Measurements from ENCODE around the gene TRIM14. TPM values are rescaled to one million over a fixed set of nuclear protein-coding genes. Genes with fewer than 3 reads are reported as not detected.
"Not testable (repeated sequence)": the region's sequence is repeated elsewhere in the genome, so short reads cannot be mapped to it uniquely, and the experiment has no call there.

The TRIM14 gene
- total and polyA plus RNA-seq, 10 of the 15 experiments (the other 5 are each of a cell fraction or from before 2014, with no cell fraction given) = 8.6 to 53.3 (median 35.7) TPM

GRCh38 chr9:98078895-98079294 lies 40.1 kb downstream of the TRIM14 start:
- ChIA-PET SMC1A (ENCODE audit: uncharacterized antibody, unreplicated experiment) (interaction anchor here (0.6 to 1.8 kb wide), 6 partner anchors 11 to 185 kb away, joined by 3 to 6 read pairs (median 3); no protein-coding TSS in a partner anchor), RAD21 (ENCODE audit: unreplicated experiment) (no interaction called here), CTCF (interaction anchor here (0.9 to 1.6 kb wide), 4 partner anchors 11 to 162 kb away, joined by 3 to 4 read pairs (median 4); no protein-coding TSS in a partner anchor), POLR2A (interaction anchor here (0.6 kb wide), 1 partner anchor 30 kb away, joined by 4 read pairs; no protein-coding TSS in a partner anchor)
- Histone ChIP-seq H3K36me3 (ENCODE audit: control insufficient read depth in 2 of 2, insufficient read depth in 2 of 2, low read length in 1 of 2) (peaks cover 21 to 36% of the 10 kb centered on the region in 2 experiments), H3K79me2 (ENCODE audit: control insufficient read depth, insufficient read depth, low read length) (peaks cover 5% of the 10 kb centered on the region), H3K4me2 (ENCODE audit: control insufficient read depth, insufficient read depth) (no peak overlapping the region), H3K9ac (ENCODE audit: control insufficient read depth, insufficient read depth, low read length) (no peak overlapping the region), H2AFZ (ENCODE audit: control insufficient read depth, low read depth, low read length) (no peak overlapping the region), H4K20me1 (ENCODE audit: control insufficient read depth, insufficient read depth) (no peaks in the 10 kb centered on the region), H3K27ac (ENCODE audit: control insufficient read depth, insufficient read depth) (no peak overlapping the region), H3K4me1 (ENCODE audit: control insufficient read depth, insufficient read depth, low read length) (no peaks in the 10 kb centered on the region), H3K27me3 (replicated peaks in 1 of 2; ENCODE audit: control insufficient read depth in 2 of 2, insufficient read depth in 2 of 2, low read length in 1 of 2) (no peaks in the 10 kb centered on the region), H3K4me3 (no peak overlapping the region), H3K9me3 (replicated peaks; ENCODE audit: control insufficient read depth, insufficient read depth, low read length) (no peaks in the 10 kb centered on the region)
- TF ChIP-seq ZNF207 (IDR thresholded peaks at IDR 0.05; ENCODE audit: borderline replicate concordance) (no peak), NFXL1 (IDR thresholded peaks at IDR 0.05; ENCODE audit: borderline replicate concordance) (no peak)
- ATAC-seq (no peak), FAIRE-seq (no peak), DNase-seq (ENCODE audit: low read depth, low spot score) (no peak)
- intact Hi-C loops (cut with micrococcal nuclease; ENCODE audit: unreplicated experiment) = no loop called here
- no TSS peak for BruUV-seq (replicated peaks)
- WGBS (ENCODE audit: insufficient coverage, insufficient replicate concordance, low lambda C conversion rate, missing lambda C conversion rate) = 80% methylated on average over 5 of the region's 5 CpGs
- in situ Hi-C loops (cut with MboI) = no loop called here

DNA sequence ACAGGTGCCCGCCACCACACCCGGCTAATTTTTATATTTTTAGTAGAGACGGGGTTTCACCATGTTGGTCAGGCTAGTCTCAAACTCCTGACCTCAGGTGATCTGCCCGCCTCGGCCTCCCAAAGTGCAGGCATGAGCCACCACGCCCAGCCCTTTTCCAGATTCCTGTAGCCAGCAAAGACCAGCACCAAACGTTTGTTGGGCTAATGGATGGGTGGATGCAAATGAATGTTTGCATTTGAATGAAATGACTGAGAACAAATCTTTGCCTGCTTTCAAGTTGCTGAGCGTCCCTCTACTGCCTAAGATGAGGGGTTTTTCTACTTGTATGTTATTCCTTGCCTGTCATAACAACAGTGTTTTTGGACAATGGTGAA lies 42.5 kb downstream of the TRIM14 start:
- SMC1A ChIA-PET (ENCODE audit: uncharacterized antibody, unreplicated experiment) = interaction anchor here (0.9 to 1.2 kb wide), 4 partner anchors 24 to 181 kb away, joined by 3 to 4 read pairs (median 4); no protein-coding TSS in a partner anchor
- H3K4me3 ChIP-seq; FAIRE-seq; H3K4me2 ChIP-seq (ENCODE audit: control insufficient read depth, insufficient read depth); H3K79me2 ChIP-seq (ENCODE audit: control insufficient read depth, insufficient read depth, low read length); BruUV-seq (replicated peaks); H3K27me3 ChIP-seq (replicated peaks in 1 of 2; ENCODE audit: control insufficient read depth in 2 of 2, insufficient read depth in 2 of 2, low read length in 1 of 2); H4K20me1 ChIP-seq (ENCODE audit: control insufficient read depth, insufficient read depth); H3K9ac ChIP-seq (ENCODE audit: control insufficient read depth, insufficient read depth, low read length); H3K4me1 ChIP-seq (ENCODE audit: control insufficient read depth, insufficient read depth, low read length); ATAC-seq; DNase-seq (ENCODE audit: low read depth, low spot score); H3K27ac ChIP-seq (ENCODE audit: control insufficient read depth, insufficient read depth); H2AFZ ChIP-seq (ENCODE audit: control insufficient read depth, low read depth, low read length); in situ Hi-C loops (cut with MboI); intact Hi-C loops (cut with micrococcal nuclease; ENCODE audit: unreplicated experiment); H3K9me3 ChIP-seq (replicated peaks; ENCODE audit: control insufficient read depth, insufficient read depth, low read length): not testable (repeated sequence)
- POLR2A ChIA-PET = interaction anchor here (0.6 to 1.1 kb wide), 2 partner anchors 32 to 379 kb away, joined by 3 to 6 read pairs; no protein-coding TSS in a partner anchor
- 72% methylated on average over 8 of the region's 8 CpGs for WGBS (ENCODE audit: insufficient coverage, insufficient replicate concordance, low lambda C conversion rate, missing lambda C conversion rate)
- CTCF ChIA-PET = interaction anchor here (1.0 to 3.5 kb wide), 6 partner anchors 22 to 188 kb away, joined by 3 to 14 read pairs (median 5); no protein-coding TSS in a partner anchor
- RAD21 ChIA-PET (ENCODE audit: unreplicated experiment) = interaction anchor here (1.1 to 1.6 kb wide), 2 partner anchors 154 to 181 kb away, joined by 4 to 5 read pairs; partner anchors contain the start of gene TRMO
- peaks cover 12 to 18% of the 10 kb centered on the region in 2 experiments for H3K36me3 ChIP-seq (ENCODE audit: control insufficient read depth in 2 of 2, insufficient read depth in 2 of 2, low read length in 1 of 2)
